ENCODE results near the gene TUBGCP2. TPM values are rescaled to one million over a fixed set of nuclear protein-coding genes. Genes with fewer than 3 reads are reported as not detected.

TUBGCP2 gene
- total RNA-seq, 3 donors from 2014 or later (not counting 1 experiment from before 2014, with no cell fraction given), result 74.3 to 81.8 (median 78.7) TPM

DNA sequence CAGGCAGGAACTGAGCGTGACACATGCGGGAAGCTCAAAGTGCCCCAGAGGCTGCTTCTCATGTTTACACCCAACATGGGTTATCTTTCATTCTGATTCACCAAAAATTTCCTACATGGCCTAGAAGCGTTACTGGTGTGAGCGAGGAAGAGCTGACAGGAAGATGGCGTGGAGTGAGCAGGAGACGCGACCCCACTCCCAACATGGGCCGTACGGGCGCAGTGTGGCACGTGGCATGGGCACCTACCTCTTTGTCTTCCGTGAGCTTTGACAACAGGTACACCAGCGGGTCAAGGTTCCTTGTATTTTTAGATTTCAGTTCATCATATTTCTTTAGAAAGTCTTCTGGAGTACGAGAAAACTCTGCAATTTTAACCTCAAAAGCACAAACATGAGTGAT is 8.9 kb downstream of the TUBGCP2 start:
- Histone ChIP-seq H3K4me3 (ENCODE audit: low read length) (no peak overlapping the region), H3K27me3 (ENCODE audit: control insufficient read depth, insufficient read depth, low read length) (no peaks in the 10 kb centered on the region), H3K9me3 (ENCODE audit: control insufficient read depth, insufficient read depth, low read length) (no peaks in the 10 kb centered on the region), H3K27ac (ENCODE audit: low read length) (no peak overlapping the region), H3K4me1 (ENCODE audit: control insufficient read depth, insufficient read depth, low read length) (no peaks in the 10 kb centered on the region), H3K36me3 (ENCODE audit: control insufficient read depth, insufficient read depth, low read length) (peaks cover 60% of the 10 kb centered on the region)
- Mint-ChIP-seq H3K36me3 (peaks cover 15% of the 10 kb centered on the region), H3K4me3 (no peak overlapping the region), H3K4me1 (peaks cover 5% of the 10 kb centered on the region in 2 donors), H3K27me3 (ENCODE audit: low read depth in 2 of 2) (no peaks in the 10 kb centered on the region), H3K27ac (no peak overlapping the region), H3K9me3 (no peaks in the 10 kb centered on the region)
- ATAC-seq (no peak), DNase-seq (no peak)
- intact Hi-C loops (cut with micrococcal nuclease), result no loop called here
- TF ChIP-seq, protein P1, sequence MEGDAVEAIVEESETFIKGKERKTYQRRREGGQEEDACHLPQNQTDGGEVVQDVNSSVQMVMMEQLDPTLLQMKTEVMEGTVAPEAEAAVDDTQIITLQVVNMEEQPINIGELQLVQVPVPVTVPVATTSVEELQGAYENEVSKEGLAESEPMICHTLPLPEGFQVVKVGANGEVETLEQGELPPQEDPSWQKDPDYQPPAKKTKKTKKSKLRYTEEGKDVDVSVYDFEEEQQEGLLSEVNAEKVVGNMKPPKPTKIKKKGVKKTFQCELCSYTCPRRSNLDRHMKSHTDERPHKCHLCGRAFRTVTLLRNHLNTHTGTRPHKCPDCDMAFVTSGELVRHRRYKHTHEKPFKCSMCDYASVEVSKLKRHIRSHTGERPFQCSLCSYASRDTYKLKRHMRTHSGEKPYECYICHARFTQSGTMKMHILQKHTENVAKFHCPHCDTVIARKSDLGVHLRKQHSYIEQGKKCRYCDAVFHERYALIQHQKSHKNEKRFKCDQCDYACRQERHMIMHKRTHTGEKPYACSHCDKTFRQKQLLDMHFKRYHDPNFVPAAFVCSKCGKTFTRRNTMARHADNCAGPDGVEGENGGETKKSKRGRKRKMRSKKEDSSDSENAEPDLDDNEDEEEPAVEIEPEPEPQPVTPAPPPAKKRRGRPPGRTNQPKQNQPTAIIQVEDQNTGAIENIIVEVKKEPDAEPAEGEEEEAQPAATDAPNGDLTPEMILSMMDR (IDR thresholded peaks at IDR 0.05), result no peak
- 92% methylated on average over 13 of the region's 14 CpGs for WGBS (ENCODE audit: insufficient coverage)

DNA sequence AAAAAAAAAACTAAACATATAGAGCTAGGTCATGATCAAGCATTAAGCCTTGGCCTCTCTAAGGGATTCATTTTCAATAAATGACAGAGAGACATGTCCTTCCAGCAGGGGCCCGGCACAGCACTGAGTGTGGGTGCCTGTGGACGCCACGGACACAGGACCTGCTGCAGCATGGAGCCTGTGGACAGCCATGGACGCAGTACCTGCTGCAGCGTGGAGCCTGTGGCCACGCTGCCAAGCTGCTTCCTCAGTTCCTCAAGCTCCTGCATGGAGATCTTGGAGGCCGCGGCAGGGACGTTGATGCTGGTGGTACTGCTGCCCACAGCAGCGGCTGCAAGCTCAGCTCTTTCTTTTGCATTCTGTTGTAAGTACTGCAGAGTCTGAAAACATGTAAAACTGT is 9.4 kb downstream of the TUBGCP2 start:
- no peak overlapping the region for H3K4me3 ChIP-seq (ENCODE audit: low read length)

DNA sequence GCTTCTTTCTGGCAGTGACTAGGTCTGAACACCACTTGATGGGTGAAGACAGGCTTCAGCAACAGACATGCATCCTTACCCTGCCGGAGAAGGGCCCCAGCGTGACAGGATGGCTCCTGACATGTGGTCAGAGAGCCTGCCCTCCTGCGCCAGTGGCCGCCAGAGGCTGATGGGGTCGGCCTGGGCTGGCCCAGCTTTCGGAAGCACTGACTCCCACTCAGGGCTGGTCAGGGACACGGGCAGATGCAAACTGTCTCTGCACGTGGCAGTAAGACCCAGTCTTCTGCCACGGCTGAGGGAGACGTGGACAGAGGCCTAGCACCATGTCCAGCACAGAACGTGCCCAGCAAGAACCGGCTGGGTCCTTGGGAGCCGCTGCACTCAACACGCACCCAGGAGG is 10.2 kb downstream of the TUBGCP2 start:
- H3K4me3 Mint-ChIP-seq, result no peak overlapping the region
- H3K27ac Mint-ChIP-seq, result peak overlapping the region in 1 of 2 donors; percentile 63
- peaks cover 3% of the 10 kb centered on the region for H3K4me1 ChIP-seq (ENCODE audit: control insufficient read depth, insufficient read depth, low read length)
- no peaks in the 10 kb centered on the region for H3K9me3 ChIP-seq (ENCODE audit: control insufficient read depth, insufficient read depth, low read length)
- H3K4me3 ChIP-seq (ENCODE audit: low read length), result no peak overlapping the region
- no peak overlapping the region for H3K27ac ChIP-seq (ENCODE audit: low read length)
- H3K27me3 ChIP-seq (ENCODE audit: control insufficient read depth, insufficient read depth, low read length), result no peaks in the 10 kb centered on the region
- intact Hi-C loops (cut with micrococcal nuclease), result no loop called here
- 96% methylated on average over 14 of the region's 14 CpGs for WGBS (ENCODE audit: insufficient coverage)
- H3K4me1 Mint-ChIP-seq, result peaks cover 1 to 5% of the 10 kb centered on the region in 2 donors
- H3K36me3 ChIP-seq (ENCODE audit: control insufficient read depth, insufficient read depth, low read length), result peaks cover 69% of the 10 kb centered on the region
- DNase-seq (no peak), ATAC-seq (no peak)
- H3K9me3 Mint-ChIP-seq, result no peaks in the 10 kb centered on the region
- H3K27me3 Mint-ChIP-seq (ENCODE audit: low read depth in 2 of 2), result no peaks in the 10 kb centered on the region
- TF ChIP-seq, protein P1 (IDR thresholded peaks at IDR 0.05), result no peak
- H3K36me3 Mint-ChIP-seq, result peaks cover 15% of the 10 kb centered on the region

More for the DNA sequence above, 9.4 kb downstream of the TUBGCP2 start:
- ATAC-seq, result no peak
- Mint-ChIP-seq H3K4me1 (peaks cover 4 to 5% of the 10 kb centered on the region in 2 donors), H3K27me3 (ENCODE audit: low read depth in 2 of 2) (no peaks in the 10 kb centered on the region), H3K4me3 (no peak overlapping the region), H3K9me3 (no peaks in the 10 kb centered on the region), H3K36me3 (peaks cover 15% of the 10 kb centered on the region), H3K27ac (no peak overlapping the region)
- Histone ChIP-seq H3K27ac (ENCODE audit: low read length) (no peak overlapping the region), H3K36me3 (ENCODE audit: control insufficient read depth, insufficient read depth, low read length) (peaks cover 63% of the 10 kb centered on the region), H3K27me3 (ENCODE audit: control insufficient read depth, insufficient read depth, low read length) (no peaks in the 10 kb centered on the region), H3K9me3 (ENCODE audit: control insufficient read depth, insufficient read depth, low read length) (no peaks in the 10 kb centered on the region), H3K4me1 (ENCODE audit: control insufficient read depth, insufficient read depth, low read length) (no peaks in the 10 kb centered on the region)
- TF ChIP-seq, protein P1 (IDR thresholded peaks at IDR 0.05), result no peak
- intact Hi-C loops (cut with micrococcal nuclease), result no loop called here
- no peak for DNase-seq
- WGBS (ENCODE audit: insufficient coverage), result 97% methylated on average over 10 of the region's 10 CpGs

DNA sequence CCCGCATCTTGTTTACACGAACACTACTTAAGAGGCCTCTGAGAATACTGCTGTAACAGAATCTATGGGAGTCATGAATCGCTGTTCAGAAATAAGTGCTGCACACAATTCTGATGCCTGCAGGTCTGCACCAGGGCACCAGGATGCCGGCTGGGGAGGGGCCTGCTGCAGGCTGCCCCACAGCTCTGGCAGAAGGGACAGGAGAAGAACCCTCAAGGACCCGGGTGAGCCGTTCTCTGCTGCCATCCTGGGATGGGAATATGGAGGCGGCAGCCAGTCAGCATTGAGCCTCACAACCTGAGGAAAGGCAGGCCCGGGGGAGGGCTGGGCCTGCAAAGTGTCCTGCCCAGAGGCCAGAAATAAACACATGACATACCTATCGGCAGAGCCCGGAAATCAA is 11.2 kb downstream of the TUBGCP2 start:
- no peak for DNase-seq
- TF ChIP-seq, protein P1 (IDR thresholded peaks at IDR 0.05), result no peak
- H3K9me3 Mint-ChIP-seq, result no peaks in the 10 kb centered on the region
- H3K4me1 Mint-ChIP-seq, result peaks cover 0 to under 1% of the 10 kb centered on the region in 2 donors
- H3K27ac Mint-ChIP-seq, result no peak overlapping the region
- H3K27ac ChIP-seq (ENCODE audit: low read length), result no peak overlapping the region
- H3K36me3 ChIP-seq (ENCODE audit: control insufficient read depth, insufficient read depth, low read length), result peaks cover 75% of the 10 kb centered on the region
- H3K4me3 ChIP-seq (ENCODE audit: low read length), result no peak overlapping the region
- peaks cover 15% of the 10 kb centered on the region for H3K36me3 Mint-ChIP-seq
- 97% methylated on average over 10 of the region's 10 CpGs for WGBS (ENCODE audit: insufficient coverage)
- H3K9me3 ChIP-seq (ENCODE audit: control insufficient read depth, insufficient read depth, low read length), result no peaks in the 10 kb centered on the region
- no peak overlapping the region for H3K4me3 Mint-ChIP-seq
- no peaks in the 10 kb centered on the region for H3K27me3 ChIP-seq (ENCODE audit: control insufficient read depth, insufficient read depth, low read length)
- ATAC-seq, result no peak
- intact Hi-C loops (cut with micrococcal nuclease), result no loop called here
- H3K4me1 ChIP-seq (ENCODE audit: control insufficient read depth, insufficient read depth, low read length), result peaks cover 7% of the 10 kb centered on the region
- H3K27me3 Mint-ChIP-seq (ENCODE audit: low read depth in 2 of 2), result no peaks in the 10 kb centered on the region
